Adrenal gland (tissue), 5 donors: Measurements from ENCODE around the gene RNF126.

Experiments
- CTCF ChIP-seq, 6 experiments: fragments of 450-650 bp in 4 of 6; fragments of 200-600 bp in 2 of 6; sonication (generic) in 1 of 6; IDR thresholded peaks; 1 replicate in 5 of 6; 2 replicates in 1 of 6; pipeline versions ENCODE4 v1.5.1 to v1.8.0; 2016 to 2021; ENCODE audit warnings: antibody characterized with exemption in 6 of 6, mild to moderate bottlenecking in 2 of 6, moderate library complexity in 1 of 6
- POLR2A ChIP-seq, 2 donors: fragments of 450-650 bp; IDR thresholded peaks; one replicate each; pipeline ENCODE4 v1.6.1; 2017; ENCODE audit warnings: antibody characterized with exemption in 2 of 2, mild to moderate bottlenecking in 2 of 2, moderate library complexity in 1 of 2
- donor health status: DM: no; HTN: no; CAD: no.

DNA sequence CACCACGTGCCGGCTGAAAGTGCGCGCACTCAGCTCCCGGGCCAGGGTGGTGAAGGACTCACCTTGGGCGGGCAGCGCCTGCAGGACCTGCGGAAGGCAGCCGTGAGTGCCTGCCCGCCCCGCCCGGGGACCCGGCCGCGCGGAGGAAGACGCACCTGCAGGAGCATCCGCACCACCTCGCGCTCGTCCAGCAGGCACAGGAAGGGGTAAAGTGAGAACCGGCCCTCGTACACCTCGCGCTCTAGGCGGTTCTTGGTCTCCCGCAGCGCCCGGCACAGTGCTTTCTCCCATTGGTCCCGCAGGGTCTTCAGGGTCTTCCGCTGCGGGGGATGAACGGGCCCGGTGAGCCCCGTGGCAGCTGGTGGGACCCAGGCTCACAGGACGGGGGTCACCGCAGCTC, 40.3 kb downstream of the RNF126 start:
- TF ChIP-seq POLR2A (IDR thresholded peaks at IDR 0.05) (no peak), CTCF (IDR thresholded peaks at IDR 0.05) (no peak)
